Stimulated activated CD8-positive, alpha-beta memory T cell treated with anti-CD3 and anti-CD28 coated beads, Interleukin-7, amount 100 ng/mL, for 24 hours (primary cell): Measurements from ENCODE around the gene ADGRF1.
"Not testable (repeated sequence)": the region's sequence is repeated elsewhere in the genome, so short reads cannot be mapped to it uniquely, and the experiment has no call there.

Experiments
- DNase-seq: peaks from one replicate; pipeline ENCODE4 v3.0.0-alpha.2; 2020; ENCODE audit warnings: low read depth

ADGRF1 gene

GRCh38 chr6:47042275-47042791, at the start of gene ADGRF1:
Gene ADGRF1, minus strand, starts transcription at chr6:47042332. Its CDS starts 13,271 bp downstream, at chr6:47029061.
- DNase-seq, result no peak

DNA sequence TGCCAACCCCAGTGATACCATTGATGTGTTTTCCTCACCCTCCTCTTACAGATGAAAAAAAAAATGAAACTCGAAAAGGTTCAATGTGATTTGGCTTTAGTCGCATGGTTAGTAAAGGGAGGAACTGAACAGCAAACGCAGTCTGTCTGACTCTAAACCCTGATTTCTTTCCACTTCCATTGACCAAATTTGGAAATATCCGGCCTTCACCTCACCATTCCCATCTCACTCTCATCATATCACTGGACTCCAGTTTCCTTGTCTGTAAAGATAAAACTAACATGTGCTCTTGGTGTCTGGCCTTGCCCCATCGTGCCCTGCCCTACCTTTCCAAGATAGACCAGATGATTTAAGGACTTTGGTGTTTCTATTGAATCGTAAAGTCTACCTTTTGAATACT, 48.7 kb upstream of the ADGRF1 start:
- no peak for DNase-seq

DNA sequence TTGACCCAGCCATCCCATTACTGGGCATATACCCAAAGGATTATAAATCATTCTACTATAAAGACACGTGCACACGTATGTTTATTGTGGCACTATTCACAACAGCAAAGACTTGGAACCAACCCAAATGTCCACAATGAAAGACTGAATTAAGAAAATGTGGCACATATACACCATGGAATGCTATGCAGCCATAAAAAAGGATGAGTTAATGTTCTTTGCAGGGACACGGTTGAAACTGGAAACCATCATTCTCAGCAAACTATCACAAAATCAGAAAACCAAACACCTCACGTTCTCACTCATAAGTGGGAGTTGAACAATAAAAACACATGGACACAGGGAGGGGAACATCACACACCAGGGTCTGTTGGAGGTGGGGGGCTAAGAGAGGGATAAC, 47.3 kb upstream of the ADGRF1 start:
- not testable (repeated sequence) for DNase-seq

- DNase-seq, result no peak
Observed at GRCh38 chr6:47086051-47086770, 44.1 kb upstream of the ADGRF1 start.

DNA sequence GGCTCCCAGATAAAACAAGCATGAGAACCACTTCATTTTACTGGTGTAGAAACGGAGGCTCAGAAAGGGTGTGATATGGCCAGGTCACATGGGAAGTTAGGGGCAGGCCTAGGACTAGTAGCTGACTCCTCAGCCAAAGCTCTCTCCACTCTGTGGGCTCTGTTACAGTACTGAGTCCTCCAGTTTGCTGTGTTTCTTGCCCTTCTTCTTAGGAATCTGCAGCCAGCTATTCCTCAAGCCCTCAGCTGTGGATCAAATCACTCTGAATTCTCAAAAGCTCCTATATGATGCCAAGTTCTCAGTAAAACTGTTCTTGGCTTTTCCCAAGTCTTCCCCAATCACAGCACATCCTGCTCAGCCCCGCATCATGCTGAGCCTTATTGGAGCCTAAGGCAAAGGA, 42.5 kb upstream of the ADGRF1 start:
- DNase-seq, result no peak

DNA sequence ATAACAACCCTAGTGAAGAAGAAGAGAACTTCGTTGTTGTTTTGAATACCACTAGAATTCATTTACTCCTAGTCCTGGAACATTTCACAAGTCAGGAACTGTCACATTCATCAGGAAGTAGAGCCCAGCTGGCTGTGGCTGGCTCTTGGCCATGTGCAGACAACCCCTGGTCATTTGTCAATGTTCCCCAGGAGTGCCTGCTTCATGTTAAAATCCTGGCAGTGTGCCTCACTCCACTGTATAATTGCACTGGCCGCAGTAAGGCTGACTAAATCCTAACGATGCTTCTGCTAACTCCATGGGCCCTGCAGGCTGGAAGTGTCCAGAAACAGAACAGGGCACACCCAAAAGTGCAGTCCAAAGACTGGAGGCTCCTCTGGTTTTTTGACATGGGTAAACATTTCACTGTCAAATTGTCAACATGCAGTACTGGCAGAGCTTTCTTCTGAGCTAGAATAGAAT, 41.5 kb upstream of the ADGRF1 start:
- no peak for DNase-seq

GRCh38 chr6:47080083-47080596, 38.0 kb upstream of the ADGRF1 start:
- DNase-seq, result no peak

- no peak for DNase-seq
Observed at GRCh38 chr6:47079638-47080037, 37.5 kb upstream of the ADGRF1 start.

GRCh38 chr6:47078991-47079390, 36.9 kb upstream of the ADGRF1 start:
- no peak for DNase-seq

DNA sequence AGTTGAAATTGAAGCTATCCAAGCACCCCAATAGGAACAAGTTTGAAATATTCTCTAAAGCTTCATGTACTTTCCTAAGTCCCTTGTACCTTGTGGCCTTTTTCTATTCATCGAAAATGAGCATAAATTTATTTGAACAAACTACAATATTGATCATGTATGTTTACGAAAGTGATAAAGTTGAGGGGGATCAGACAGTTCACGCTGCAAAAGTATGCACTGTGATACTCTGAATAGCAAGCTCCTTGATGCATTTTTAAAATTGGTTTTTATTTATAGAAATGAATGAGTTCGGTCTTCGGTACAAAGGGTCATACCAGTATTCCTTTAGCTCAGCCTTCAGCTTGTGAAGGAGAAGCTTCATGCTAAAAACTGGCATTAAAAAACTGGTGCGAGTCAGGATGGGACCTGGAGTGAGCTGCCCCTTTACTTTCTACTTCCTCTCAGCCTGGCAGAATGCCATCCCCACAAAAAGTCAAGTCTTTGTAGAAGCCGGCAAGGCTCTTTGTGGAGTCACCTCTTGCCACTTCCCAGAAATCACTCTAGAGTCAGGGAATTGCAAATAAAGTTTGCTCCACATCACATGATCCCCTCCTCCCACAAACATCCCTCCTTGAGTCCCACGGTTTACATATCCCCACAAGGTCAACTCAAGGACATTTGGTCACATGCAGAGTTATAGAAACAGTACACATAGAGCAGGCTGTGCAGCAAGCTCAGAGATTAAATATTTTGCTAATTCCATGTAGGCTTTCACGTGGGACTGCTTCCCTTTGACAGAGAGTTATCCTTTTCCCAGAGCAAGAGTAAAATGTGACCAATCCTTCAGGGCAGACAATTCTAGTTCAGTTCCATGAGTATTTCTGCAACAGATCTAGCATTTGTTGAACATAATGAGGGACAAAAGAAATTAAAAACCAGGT, 34.6 kb upstream of the ADGRF1 start:
- DNase-seq, result no peak

DNA sequence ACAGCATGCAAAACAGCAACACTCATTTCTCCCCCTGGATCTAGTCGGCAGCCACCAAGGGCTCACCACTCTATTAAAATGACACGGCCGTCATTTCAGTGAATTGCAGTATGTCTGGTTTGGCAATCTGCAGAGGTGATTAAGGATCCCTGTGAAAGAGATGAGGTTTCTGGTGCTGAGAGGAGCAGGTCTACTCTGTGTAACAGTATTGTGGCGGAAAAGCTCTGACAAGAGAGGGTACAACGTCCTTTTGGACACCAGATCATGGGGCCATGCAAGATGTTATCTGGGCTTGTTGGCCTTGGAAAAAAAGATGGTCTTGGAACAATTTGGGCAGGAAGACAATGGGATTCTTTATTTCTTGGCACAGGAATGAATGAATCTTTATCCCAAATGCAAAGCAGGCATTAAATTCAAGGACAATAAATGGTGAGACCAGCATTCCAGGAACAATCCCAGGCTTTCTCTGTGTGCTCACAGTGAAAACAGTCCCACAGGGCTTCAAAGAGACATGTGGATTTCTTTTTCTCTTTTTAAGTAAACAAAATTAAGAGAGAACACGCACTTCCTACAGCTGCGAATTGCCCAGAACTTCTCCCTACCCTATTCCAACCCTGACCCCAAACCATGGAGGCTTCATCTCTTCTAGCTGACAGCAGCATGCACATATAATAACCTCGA, 33.7 kb upstream of the ADGRF1 start:
- no peak for DNase-seq

- DNase-seq, result no peak
Observed at GRCh38 chr6:47075168-47075567, 33.0 kb upstream of the ADGRF1 start.

- no peak for DNase-seq
Observed at GRCh38 chr6:47073125-47074110, 31.3 kb upstream of the ADGRF1 start.

DNA sequence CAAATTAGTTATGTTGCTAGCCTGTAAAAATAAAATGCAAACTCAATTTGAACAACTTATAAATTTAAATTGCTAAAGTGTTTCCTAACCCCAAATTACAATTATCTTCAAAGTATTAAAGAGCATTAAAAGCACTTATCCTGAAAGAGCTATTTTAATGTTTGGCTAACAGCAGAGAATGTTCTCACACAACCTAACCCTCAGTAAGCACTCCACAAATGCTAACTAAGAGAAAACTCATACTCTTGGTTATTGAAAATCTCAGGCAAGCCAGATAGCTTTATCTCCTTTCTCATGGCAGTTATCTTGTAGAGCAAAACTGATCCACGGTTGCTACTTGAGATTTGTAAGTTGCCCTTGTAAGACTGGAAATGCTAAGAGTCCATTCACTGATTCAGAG, 30.5 kb upstream of the ADGRF1 start:
- no peak for DNase-seq

DNA sequence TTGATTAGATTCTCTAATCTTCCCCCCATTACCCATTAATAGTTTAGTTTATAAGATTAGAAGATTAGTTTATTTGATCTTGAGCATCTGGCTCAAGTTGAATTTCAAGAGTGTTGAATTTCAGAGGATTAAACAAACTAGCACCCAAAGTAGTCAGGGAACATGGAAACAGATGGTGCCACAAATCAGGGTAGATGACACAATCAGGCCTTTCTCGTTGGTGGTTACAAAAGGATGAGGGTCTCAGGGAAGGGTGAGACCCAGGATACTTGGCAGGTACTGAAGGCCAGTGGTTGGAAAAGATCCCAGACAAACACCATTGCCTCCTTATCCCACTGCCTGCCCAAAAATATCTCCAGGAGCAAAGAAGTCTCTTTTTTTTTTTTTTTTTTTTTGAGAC, 29.5 kb upstream of the ADGRF1 start:
- no peak for DNase-seq

- no peak for DNase-seq
Observed at GRCh38 chr6:47070461-47070860, 28.3 kb upstream of the ADGRF1 start.

DNA sequence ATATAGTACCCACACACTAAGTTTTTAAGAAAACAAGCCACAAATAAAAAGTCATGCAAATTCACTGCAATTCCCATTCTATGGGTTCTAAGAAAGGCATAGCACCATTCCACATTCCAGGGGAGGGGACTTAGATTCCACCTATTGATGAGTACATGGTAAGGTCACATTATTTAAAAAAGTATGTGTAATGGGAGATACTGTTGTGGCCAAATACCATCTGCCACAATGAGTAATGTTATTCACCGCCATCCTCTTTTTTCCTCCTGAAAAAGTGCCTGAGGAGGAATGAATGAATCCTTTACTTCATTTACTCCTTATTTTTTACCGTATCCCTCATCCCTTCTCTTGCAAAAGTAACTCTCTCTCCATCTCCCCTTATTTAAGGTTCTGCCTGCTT, 27.0 kb upstream of the ADGRF1 start:
- no peak for DNase-seq

GRCh38 chr6:47066418-47066817, 24.3 kb upstream of the ADGRF1 start:
- no peak for DNase-seq

- DNase-seq, result no peak
Observed at GRCh38 chr6:47064274-47064673, 22.1 kb upstream of the ADGRF1 start.

DNA sequence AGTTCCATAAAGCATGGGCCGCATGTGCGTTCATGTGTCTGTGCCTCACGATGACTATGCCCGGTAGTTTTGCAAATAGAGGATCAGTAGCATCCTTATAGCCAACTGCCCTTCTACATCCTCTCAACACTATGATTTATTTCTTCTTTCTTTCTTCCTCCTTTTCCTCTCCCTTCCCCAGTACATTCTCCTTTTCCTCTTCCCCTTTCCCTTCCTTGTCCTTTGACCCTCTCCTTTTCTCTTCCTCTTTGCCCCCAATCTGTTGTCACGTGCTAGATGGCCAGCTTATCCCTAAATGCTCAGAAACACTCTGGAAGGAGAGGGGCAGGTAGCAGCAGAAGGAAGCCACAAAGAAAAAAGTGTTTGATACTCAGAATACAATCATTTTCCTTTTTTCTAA, 20.2 kb upstream of the ADGRF1 start:
- DNase-seq, result no peak
